Cardiac fibroblast (primary cell): ENCODE measurements around the gene COL27A1.

Experiments used
- DNase-seq, 2 donors: peaks; one replicate each; pipeline versions ENCODE4 v3.0.0 to v3.0.0-alpha.2; 2010; ENCODE audit warnings: low read depth in 2 of 2
- H3K4me3 ChIP-seq, 2 donors: replicated peaks in 1 of 2; 1 replicate in 1 of 2; 2 replicates in 1 of 2; pipeline ENCODE4 v1.5.1; 2011; ENCODE audit warnings: low read depth in 2 of 2, low read length in 2 of 2, mild to moderate bottlenecking in 2 of 2, moderate library complexity in 1 of 2
- TF ChIP-seq, protein P1 (sequence below): IDR thresholded peaks from one replicate; pipeline ENCODE4 v1.5.1; 2011; ENCODE audit warnings: low read depth, mild to moderate bottlenecking, low read length, inconsistent platforms

The COL27A1 gene

DNA sequence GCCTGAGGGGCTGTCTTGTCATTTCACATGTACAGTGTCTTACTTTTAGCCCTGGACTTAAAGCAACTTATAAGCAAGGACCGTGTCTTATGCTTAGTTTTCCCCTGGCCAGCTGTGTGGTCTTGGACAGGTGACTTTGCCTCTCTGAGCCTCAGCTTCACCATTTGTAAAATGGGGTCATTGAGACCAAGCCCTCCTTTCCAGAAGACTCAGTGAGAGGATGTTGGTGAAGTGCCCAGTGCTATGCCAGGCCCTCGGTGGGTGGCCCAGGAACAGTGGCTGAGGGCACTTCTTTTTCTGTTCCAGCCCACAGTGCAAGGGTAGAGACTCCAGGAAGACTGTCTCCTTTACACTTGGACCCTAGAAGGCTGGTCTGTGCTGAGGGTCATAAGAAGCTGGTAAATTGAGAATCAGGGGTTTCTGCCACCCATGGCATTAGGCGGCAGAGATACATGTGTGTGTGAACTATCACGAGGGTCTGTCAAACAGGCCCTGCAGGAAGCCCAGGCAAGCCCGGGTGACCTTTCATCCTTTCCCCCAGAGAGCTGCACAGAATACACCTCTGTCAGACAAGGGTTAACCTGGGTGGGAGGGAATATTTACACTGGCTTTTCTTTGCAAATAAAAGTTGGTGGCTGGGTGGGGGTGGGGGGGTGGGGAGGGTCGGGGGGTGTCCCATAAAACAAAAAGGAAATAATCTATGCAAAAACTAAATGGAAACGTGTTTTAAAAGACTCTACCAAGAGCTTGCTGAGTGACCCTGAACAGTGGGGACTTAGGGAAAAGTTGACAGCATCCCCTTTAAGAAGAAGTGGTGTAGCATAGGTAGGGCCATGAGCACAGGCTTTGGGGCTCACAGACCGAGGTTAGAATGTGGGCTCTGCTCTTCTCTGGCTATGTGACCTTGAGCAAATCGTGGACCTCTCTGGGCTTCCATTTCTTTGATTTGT is 35.8 kb upstream of the COL27A1 start:
- H3K4me3 ChIP-seq: no peak overlapping the region
- no peak for DNase-seq
- TF ChIP-seq, protein P1, sequence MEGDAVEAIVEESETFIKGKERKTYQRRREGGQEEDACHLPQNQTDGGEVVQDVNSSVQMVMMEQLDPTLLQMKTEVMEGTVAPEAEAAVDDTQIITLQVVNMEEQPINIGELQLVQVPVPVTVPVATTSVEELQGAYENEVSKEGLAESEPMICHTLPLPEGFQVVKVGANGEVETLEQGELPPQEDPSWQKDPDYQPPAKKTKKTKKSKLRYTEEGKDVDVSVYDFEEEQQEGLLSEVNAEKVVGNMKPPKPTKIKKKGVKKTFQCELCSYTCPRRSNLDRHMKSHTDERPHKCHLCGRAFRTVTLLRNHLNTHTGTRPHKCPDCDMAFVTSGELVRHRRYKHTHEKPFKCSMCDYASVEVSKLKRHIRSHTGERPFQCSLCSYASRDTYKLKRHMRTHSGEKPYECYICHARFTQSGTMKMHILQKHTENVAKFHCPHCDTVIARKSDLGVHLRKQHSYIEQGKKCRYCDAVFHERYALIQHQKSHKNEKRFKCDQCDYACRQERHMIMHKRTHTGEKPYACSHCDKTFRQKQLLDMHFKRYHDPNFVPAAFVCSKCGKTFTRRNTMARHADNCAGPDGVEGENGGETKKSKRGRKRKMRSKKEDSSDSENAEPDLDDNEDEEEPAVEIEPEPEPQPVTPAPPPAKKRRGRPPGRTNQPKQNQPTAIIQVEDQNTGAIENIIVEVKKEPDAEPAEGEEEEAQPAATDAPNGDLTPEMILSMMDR: no peak

GRCh38 chr9:114120192-114121014 is 34.9 kb upstream of the COL27A1 start:
- no peak overlapping the region for H3K4me3 ChIP-seq
- TF ChIP-seq, protein P1: no peak
- DNase-seq: no peak

DNA sequence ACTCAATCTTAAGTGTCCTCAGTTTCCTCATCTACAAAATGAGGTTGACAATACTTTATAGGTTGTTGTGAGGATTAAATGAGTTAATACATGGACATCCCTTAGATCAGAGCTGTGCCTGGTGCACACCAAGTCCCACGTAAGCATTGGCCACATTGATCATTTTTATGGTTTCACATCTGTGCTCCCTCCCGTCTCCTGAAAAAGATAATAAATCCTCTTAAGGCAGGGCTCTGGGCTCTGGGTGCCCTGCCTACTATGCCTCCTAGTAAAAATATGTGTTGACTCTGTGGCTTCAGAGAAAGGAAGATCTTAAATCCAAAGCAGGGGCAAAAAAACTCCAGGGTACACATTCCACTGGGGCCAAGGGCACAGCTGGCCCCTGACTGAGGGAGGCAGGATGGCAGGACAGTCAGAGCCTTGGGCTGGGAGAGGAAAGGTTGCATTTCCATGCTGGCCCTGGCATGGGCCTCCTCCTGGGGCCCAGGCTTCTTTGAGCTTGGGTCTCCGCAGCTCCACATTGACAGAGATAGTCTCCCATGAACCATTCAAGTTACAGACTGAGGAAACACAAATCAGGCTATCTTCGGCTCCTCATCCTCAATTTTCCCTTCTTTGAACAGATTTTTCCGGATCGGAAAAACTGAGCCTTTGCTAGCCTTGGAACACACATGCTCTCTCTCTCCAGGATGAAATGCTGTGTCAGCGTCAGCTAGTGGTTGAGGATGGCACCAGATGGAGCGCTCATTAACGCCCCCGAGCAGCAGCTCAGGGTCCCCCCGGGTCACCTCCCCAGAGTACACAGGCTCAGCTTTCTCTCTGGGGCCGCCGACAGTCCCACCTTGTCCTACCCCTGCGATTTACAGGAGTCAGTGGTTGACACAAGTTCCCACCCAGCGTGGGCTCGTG is 33.9 kb upstream of the COL27A1 start:
- TF ChIP-seq, protein P1: no peak
- H3K4me3 ChIP-seq: no peak overlapping the region
- no peak for DNase-seq

DNA sequence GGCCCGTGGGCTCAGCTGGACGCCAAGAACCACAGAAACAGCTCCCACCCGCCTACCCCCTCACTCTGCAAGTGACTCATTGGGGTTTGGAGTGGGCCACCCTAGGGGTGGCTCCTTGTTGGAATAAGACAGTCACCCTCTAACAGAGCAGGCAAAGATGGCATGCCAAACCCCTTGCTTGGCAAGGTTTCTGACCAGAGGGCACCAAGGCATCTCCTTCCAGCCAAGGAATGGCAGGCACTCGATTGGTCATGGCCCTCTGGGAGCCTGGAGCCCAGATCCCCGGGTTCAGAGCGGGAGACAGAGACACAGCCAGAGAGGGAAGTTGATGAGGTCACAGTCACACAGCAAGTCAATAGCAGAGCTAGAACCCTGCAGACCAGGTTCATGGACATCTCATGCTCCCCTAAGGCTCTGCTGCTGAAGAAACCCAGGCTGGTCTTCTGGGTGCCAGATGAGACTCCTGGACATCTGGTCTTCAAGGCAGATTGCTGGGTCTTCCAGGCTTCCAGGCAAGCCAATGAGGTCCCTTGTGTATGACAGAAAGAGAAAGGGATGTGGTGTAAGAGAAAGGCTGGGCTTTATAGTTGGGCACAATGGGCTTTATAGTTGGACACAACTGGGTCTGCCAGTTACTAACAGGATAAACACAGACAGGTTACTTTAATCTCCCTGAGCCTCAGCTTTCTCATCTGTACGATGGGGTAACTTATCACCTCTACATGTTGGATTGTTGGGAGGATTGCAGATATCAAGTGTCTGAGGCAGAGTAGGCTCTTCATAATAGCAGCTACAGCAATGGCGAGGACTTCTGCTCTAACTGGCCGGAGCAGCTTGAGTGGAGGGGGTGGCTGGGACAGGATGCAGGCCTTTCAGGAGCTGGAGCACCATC is 33.0 kb upstream of the COL27A1 start:
- no peak overlapping the region for H3K4me3 ChIP-seq
- no peak for DNase-seq
- TF ChIP-seq, protein P1: no peak

GRCh38 chr9:114123031-114123977 is 32.0 kb upstream of the COL27A1 start:
- H3K4me3 ChIP-seq: no peak overlapping the region
- no peak for DNase-seq
- TF ChIP-seq, protein P1: no peak
